Measurements from ENCODE around the gene PHLDB1.
"Not testable (repeated sequence)": the region's sequence is repeated elsewhere in the genome, so short reads cannot be mapped to it uniquely, and the experiment has no call there.

The PHLDB1 gene

GRCh38 chr11:118607401-118608359 lies at the start of gene PHLDB1:
Gene PHLDB1 (plus strand): TSS chr11:118607615. CDS start chr11:118613837, 6,222 bp downstream.
- peak; percentile 32 for DNase-seq

- no peak for DNase-seq
Measured at GRCh38 chr11:118560806-118561205, 46.6 kb upstream of the PHLDB1 start.

GRCh38 chr11:118565051-118565450 lies 42.4 kb upstream of the PHLDB1 start:
- no peak for DNase-seq

GRCh38 chr11:118569670-118570069 lies 37.7 kb upstream of the PHLDB1 start:
- DNase-seq = no peak

GRCh38 chr11:118570787-118571186 lies 36.6 kb upstream of the PHLDB1 start:
- no peak for DNase-seq

GRCh38 chr11:118571701-118572060 lies 35.7 kb upstream of the PHLDB1 start:
- DNase-seq = peak; percentile 5

GRCh38 chr11:118572061-118572980 lies 35.1 kb upstream of the PHLDB1 start, which contains the start of gene ARCN1:
Gene ARCN1 (plus strand): TSS chr11:118572409. CDS start chr11:118572548, 139 bp downstream.
- DNase-seq = peak; percentile 86

- DNase-seq = peak; percentile 75
Measured at GRCh38 chr11:118572981-118573550, 34.3 kb upstream of the PHLDB1 start.

GRCh38 chr11:118574636-118575035 lies 32.8 kb upstream of the PHLDB1 start:
- DNase-seq = no peak

- not testable (repeated sequence) for DNase-seq
Measured at GRCh38 chr11:118577995-118578394, 29.4 kb upstream of the PHLDB1 start.

- no peak for DNase-seq
Measured at GRCh38 chr11:118581057-118581456, 26.4 kb upstream of the PHLDB1 start.

GRCh38 chr11:118587952-118588351 lies 19.5 kb upstream of the PHLDB1 start:
- DNase-seq = no peak

- DNase-seq = no peak
Measured at GRCh38 chr11:118592616-118593367, 14.6 kb upstream of the PHLDB1 start.

GRCh38 chr11:118594984-118595383 lies 12.4 kb upstream of the PHLDB1 start:
- DNase-seq = peak; percentile 67

- DNase-seq = no peak
Measured at GRCh38 chr11:118596224-118597146, 10.9 kb upstream of the PHLDB1 start.

GRCh38 chr11:118597556-118597955 lies 9.9 kb upstream of the PHLDB1 start:
- no peak for DNase-seq

- no peak for DNase-seq
Measured at GRCh38 chr11:118602331-118602730, 5.1 kb upstream of the PHLDB1 start.

GRCh38 chr11:118603709-118604108 lies 3.7 kb upstream of the PHLDB1 start:
- DNase-seq = not testable (repeated sequence)

GRCh38 chr11:118604566-118604965 lies 2.8 kb upstream of the PHLDB1 start:
- no peak for DNase-seq

GRCh38 chr11:118605116-118605867 lies 2.1 kb upstream of the PHLDB1 start:
- no peak for DNase-seq
